ENCODE results near the gene SPRR1B. TPM values are rescaled to one million over a fixed set of nuclear protein-coding genes. Genes with fewer than 3 reads are reported as not detected.

The SPRR1B gene
- total RNA-seq, 4 donors from 2014 or later: not detected

GRCh38 chr1:153072806-153073726 is 42.1 kb downstream of the SPRR1B start:
- TF ChIP-seq, protein P1, sequence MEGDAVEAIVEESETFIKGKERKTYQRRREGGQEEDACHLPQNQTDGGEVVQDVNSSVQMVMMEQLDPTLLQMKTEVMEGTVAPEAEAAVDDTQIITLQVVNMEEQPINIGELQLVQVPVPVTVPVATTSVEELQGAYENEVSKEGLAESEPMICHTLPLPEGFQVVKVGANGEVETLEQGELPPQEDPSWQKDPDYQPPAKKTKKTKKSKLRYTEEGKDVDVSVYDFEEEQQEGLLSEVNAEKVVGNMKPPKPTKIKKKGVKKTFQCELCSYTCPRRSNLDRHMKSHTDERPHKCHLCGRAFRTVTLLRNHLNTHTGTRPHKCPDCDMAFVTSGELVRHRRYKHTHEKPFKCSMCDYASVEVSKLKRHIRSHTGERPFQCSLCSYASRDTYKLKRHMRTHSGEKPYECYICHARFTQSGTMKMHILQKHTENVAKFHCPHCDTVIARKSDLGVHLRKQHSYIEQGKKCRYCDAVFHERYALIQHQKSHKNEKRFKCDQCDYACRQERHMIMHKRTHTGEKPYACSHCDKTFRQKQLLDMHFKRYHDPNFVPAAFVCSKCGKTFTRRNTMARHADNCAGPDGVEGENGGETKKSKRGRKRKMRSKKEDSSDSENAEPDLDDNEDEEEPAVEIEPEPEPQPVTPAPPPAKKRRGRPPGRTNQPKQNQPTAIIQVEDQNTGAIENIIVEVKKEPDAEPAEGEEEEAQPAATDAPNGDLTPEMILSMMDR (IDR thresholded peaks at IDR 0.05; ENCODE audit: low read depth): no peak

GRCh38 chr1:153081736-153082135 is 50.7 kb downstream of the SPRR1B start:
- TF ChIP-seq, protein P1 (IDR thresholded peaks at IDR 0.05; ENCODE audit: low read depth): no peak

Small RNAs within 50 kb of the gene (small RNA-seq; reads per million reads assigned to genes)
- gene AL356867.1 (not detected), gene RF00322 (not detected), gene SPRR1A (not detected)

Other genes with a start within 250 kb of the SPRR1B start
- not detected for gene LCE1E, start 244.9 kb upstream of the SPRR1B start, total RNA-seq
- gene LCE1D, start 234.5 kb upstream of the SPRR1B start, total RNA-seq: not detected
- gene LCE1C, start 224.6 kb upstream of the SPRR1B start, total RNA-seq: not detected
- gene LCE1B, start 219.2 kb upstream of the SPRR1B start, total RNA-seq: not detected
- not detected for gene LCE1A, start 203.7 kb upstream of the SPRR1B start, total RNA-seq
- gene LCE6A, start 188.3 kb upstream of the SPRR1B start, total RNA-seq: not detected
- not detected for gene LCE7A, start 171.2 kb upstream of the SPRR1B start, total RNA-seq
- gene SMCP, start 152.9 kb upstream of the SPRR1B start, total RNA-seq: not detected
- gene IVL, start 122.7 kb upstream of the SPRR1B start, total RNA-seq: not detected
- not detected for gene SPRR5, start 84.0 kb upstream of the SPRR1B start, total RNA-seq
- gene SPRR4, start 60.6 kb upstream of the SPRR1B start, total RNA-seq: not detected
- not detected for gene SPRR1A, start 47.1 kb upstream of the SPRR1B start, total RNA-seq
- not detected for gene SPRR3, start 29.5 kb upstream of the SPRR1B start, total RNA-seq
- not detected for gene SPRR2D, start 9.9 kb downstream of the SPRR1B start, total RNA-seq
- not detected for gene SPRR2A, start 26.3 kb downstream of the SPRR1B start, total RNA-seq
- not detected for gene SPRR2B, start 40.4 kb downstream of the SPRR1B start, total RNA-seq
- gene SPRR2E, start 63.3 kb downstream of the SPRR1B start, total RNA-seq: not detected
- not detected for gene SPRR2F, start 82.3 kb downstream of the SPRR1B start, total RNA-seq
- not detected for gene SPRR2G, start 119.7 kb downstream of the SPRR1B start, total RNA-seq
- gene LELP1, start 172.2 kb downstream of the SPRR1B start, total RNA-seq: not detected
- gene PRR9, start 186.4 kb downstream of the SPRR1B start, total RNA-seq: not detected
- not detected for gene LORICRIN, start 228.5 kb downstream of the SPRR1B start, total RNA-seq